Mononuclear cell (primary cell): Measurements from ENCODE around the gene MICAL2. TPM values are rescaled to one million over a fixed set of nuclear protein-coding genes. Genes with fewer than 3 reads are reported as not detected.

Source experiments
- H3K27me3 ChIP-seq: 2 replicates; pipeline ENCODE4 v1.6.0; 2011; ENCODE audit warnings: low read length, control low read depth; ENCODE audit not compliant: insufficient read depth
- H3K4me1 ChIP-seq: 2 replicates; pipeline ENCODE4 v1.5.1; 2011; ENCODE audit warnings: mild to moderate bottlenecking, low read length, control low read depth; ENCODE audit not compliant: insufficient read depth
- H3K4me3 ChIP-seq: 2 replicates; pipeline ENCODE4 v1.5.1; 2011; ENCODE audit warnings: mild to moderate bottlenecking, low read length, moderate library complexity
- H3K9me3 ChIP-seq: 2 replicates; pipeline ENCODE4 v1.5.1; 2011; ENCODE audit warnings: low read depth, mild to moderate bottlenecking, control low read depth, low read length
- total RNA-seq: library from RNA; depleted of rRNA; stranded (reverse); fragments of >200 nt; gene quantifications from one replicate; pipeline ENCODE4 v1.2.3, GENCODE V29; 2012

The MICAL2 gene
- total RNA-seq, 1 donor, result 14.5 TPM

- Histone ChIP-seq H3K4me1 (no peaks in the 10 kb centered on the region), H3K9me3 (no peaks in the 10 kb centered on the region), H3K4me3 (no peak overlapping the region), H3K27me3 (no peaks in the 10 kb centered on the region)
These were observed 168.6 kb downstream of the MICAL2 start for GRCh38 chr11:12278766-12279671.

- H3K9me3 ChIP-seq, result no peaks in the 10 kb centered on the region
- no peak overlapping the region for H3K4me3 ChIP-seq
- no peaks in the 10 kb centered on the region for H3K4me1 ChIP-seq
- H3K27me3 ChIP-seq, result no peaks in the 10 kb centered on the region
These were observed 169.3 kb downstream of the MICAL2 start for GRCh38 chr11:12279672-12280108.

GRCh38 chr11:12280199-12280837 lies 169.9 kb downstream of the MICAL2 start:
- Histone ChIP-seq H3K4me3 (no peak overlapping the region), H3K4me1 (peaks cover 6% of the 10 kb centered on the region), H3K9me3 (no peaks in the 10 kb centered on the region), H3K27me3 (no peaks in the 10 kb centered on the region)

GRCh38 chr11:12280838-12281565 lies 170.6 kb downstream of the MICAL2 start:
- Histone ChIP-seq H3K4me1 (peaks cover 10% of the 10 kb centered on the region), H3K9me3 (no peaks in the 10 kb centered on the region), H3K27me3 (no peaks in the 10 kb centered on the region), H3K4me3 (no peak overlapping the region)

GRCh38 chr11:12281571-12282478 lies 171.4 kb downstream of the MICAL2 start:
- Histone ChIP-seq H3K4me3 (no peak overlapping the region), H3K4me1 (peaks cover 10% of the 10 kb centered on the region), H3K9me3 (no peaks in the 10 kb centered on the region), H3K27me3 (no peaks in the 10 kb centered on the region)

GRCh38 chr11:12282676-12283075 lies 172.3 kb downstream of the MICAL2 start:
- H3K9me3 ChIP-seq, result no peaks in the 10 kb centered on the region
- no peaks in the 10 kb centered on the region for H3K27me3 ChIP-seq
- H3K4me3 ChIP-seq, result no peak overlapping the region
- H3K4me1 ChIP-seq, result peaks cover 10% of the 10 kb centered on the region

- Histone ChIP-seq H3K4me1 (peaks cover 10% of the 10 kb centered on the region), H3K9me3 (no peaks in the 10 kb centered on the region), H3K27me3 (no peaks in the 10 kb centered on the region), H3K4me3 (no peak overlapping the region)
These were observed 174.1 kb downstream of the MICAL2 start for GRCh38 chr11:12284316-12285050.

- Histone ChIP-seq H3K4me1 (peaks cover 15% of the 10 kb centered on the region), H3K9me3 (no peaks in the 10 kb centered on the region), H3K27me3 (no peaks in the 10 kb centered on the region), H3K4me3 (no peak overlapping the region)
These were observed 174.7 kb downstream of the MICAL2 start for GRCh38 chr11:12285106-12285505.

- no peaks in the 10 kb centered on the region for H3K27me3 ChIP-seq
- H3K4me3 ChIP-seq, result no peak overlapping the region
- peaks cover 16% of the 10 kb centered on the region for H3K4me1 ChIP-seq
- H3K9me3 ChIP-seq, result no peaks in the 10 kb centered on the region
These were observed 175.4 kb downstream of the MICAL2 start for GRCh38 chr11:12285811-12286222.

- Histone ChIP-seq H3K4me3 (no peak overlapping the region), H3K27me3 (no peaks in the 10 kb centered on the region), H3K4me1 (peaks cover 16% of the 10 kb centered on the region), H3K9me3 (no peaks in the 10 kb centered on the region)
These were observed 176.2 kb downstream of the MICAL2 start for GRCh38 chr11:12286606-12287005.

GRCh38 chr11:12287009-12287373 lies 176.6 kb downstream of the MICAL2 start:
- H3K4me3 ChIP-seq, result no peak overlapping the region
- H3K4me1 ChIP-seq, result peaks cover 16% of the 10 kb centered on the region
- H3K27me3 ChIP-seq, result no peaks in the 10 kb centered on the region
- H3K9me3 ChIP-seq, result no peaks in the 10 kb centered on the region

GRCh38 chr11:12287374-12288211 lies 177.2 kb downstream of the MICAL2 start:
- H3K4me1 ChIP-seq, result peaks cover 16% of the 10 kb centered on the region
- no peak overlapping the region for H3K4me3 ChIP-seq
- no peaks in the 10 kb centered on the region for H3K9me3 ChIP-seq
- H3K27me3 ChIP-seq, result no peaks in the 10 kb centered on the region

GRCh38 chr11:12288212-12288930 lies 178.0 kb downstream of the MICAL2 start:
- H3K9me3 ChIP-seq, result no peaks in the 10 kb centered on the region
- no peak overlapping the region for H3K4me3 ChIP-seq
- no peaks in the 10 kb centered on the region for H3K27me3 ChIP-seq
- peaks cover 16% of the 10 kb centered on the region for H3K4me1 ChIP-seq
